Loucy (cell line): ENCODE measurements around the gene CCDC92B.

Experiments used
- H2AFZ ChIP-seq: fragments of 200-600 bp; sonication (generic); 2 replicates; pipeline ENCODE4 v1.6.0; 2016; ENCODE audit warnings: antibody characterized with exemption, mild to moderate bottlenecking, low read length, moderate library complexity
- H3F3A ChIP-seq: fragments of 200-600 bp; 2 replicates; pipeline ENCODE4 v1.6.0; 2016; ENCODE audit warnings: antibody characterized with exemption, low read depth, mild to moderate bottlenecking
- H3K27me3 ChIP-seq: fragments of 200-600 bp; sonication (generic); 2 replicates; pipeline ENCODE4 v1.6.1; 2014; ENCODE audit warnings: low read length, mild to moderate bottlenecking; ENCODE audit not compliant: insufficient read depth, poor library complexity, severe bottlenecking
- H3K36me3 ChIP-seq: fragments of 200-600 bp; sonication (generic); 2 replicates; pipeline ENCODE4 v1.6.1; 2016; ENCODE audit warnings: low read length; ENCODE audit not compliant: insufficient read depth
- H3K4me1 ChIP-seq: fragments of 200-600 bp; sonication (generic); 2 replicates; pipeline ENCODE4 v1.5.1; 2014; ENCODE audit warnings: low read length, mild to moderate bottlenecking; ENCODE audit not compliant: insufficient read depth, poor library complexity, severe bottlenecking
- H3K4me2 ChIP-seq: fragments of 200-600 bp; sonication (generic); 2 replicates; pipeline ENCODE4 v1.6.0; 2014; ENCODE audit warnings: antibody characterized with exemption, low read length, low read depth, mild to moderate bottlenecking; ENCODE audit not compliant: poor library complexity, severe bottlenecking
- H3K4me3 ChIP-seq: fragments of 200-600 bp; sonication (generic); 2 replicates; pipeline ENCODE4 v1.5.1; 2014; ENCODE audit warnings: low read length, mild to moderate bottlenecking, mixed read lengths; ENCODE audit not compliant: poor library complexity, severe bottlenecking
- H3K79me2 ChIP-seq: fragments of 200-600 bp; sonication (generic); 2 replicates; pipeline ENCODE4 v1.6.1; 2014; ENCODE audit warnings: low read length; ENCODE audit not compliant: insufficient read depth
- H3K9ac ChIP-seq: fragments of 200-600 bp; sonication (generic); 2 replicates; pipeline ENCODE4 v1.6.0; 2014; ENCODE audit warnings: mild to moderate bottlenecking, low read depth, low read length, moderate library complexity; ENCODE audit not compliant: poor library complexity, severe bottlenecking
- H3K9me2 ChIP-seq: fragments of 200-600 bp; sonication (generic); replicated peaks from 2 replicates; pipeline ENCODE4 v1.6.1; 2016; ENCODE audit warnings: low read depth, low read length, mixed read lengths
- H3K9me3 ChIP-seq: fragments of 200-600 bp; sonication (generic); 2 replicates; pipeline ENCODE4 v1.6.1; 2014; ENCODE audit warnings: mild to moderate bottlenecking, antibody characterized with exemption, low read length, low read depth; ENCODE audit not compliant: insufficient read depth
- H4K20me1 ChIP-seq: fragments of 200-600 bp; sonication (generic); 2 replicates; pipeline ENCODE4 v1.6.0; 2014; ENCODE audit warnings: antibody characterized with exemption, low read length, mild to moderate bottlenecking; ENCODE audit not compliant: insufficient read depth, poor library complexity, severe bottlenecking
- CTCF ChIP-seq: fragments of 200-600 bp; sonication (generic); conservative IDR thresholded peaks from 2 replicates; pipeline ENCODE4 v1.5.1; 2014; ENCODE audit warnings: mild to moderate bottlenecking, antibody characterized with exemption, low read length
- EZH2phosphoT487 ChIP-seq: fragments of 200-600 bp; IDR thresholded peaks from 2 replicates; pipeline ENCODE4 v1.6.1; 2018; ENCODE audit warnings: antibody characterized with exemption, mild to moderate bottlenecking, moderate library complexity, borderline replicate concordance

The CCDC92B gene

GRCh38 chr17:2780256-2780655 is 30.8 kb upstream of the CCDC92B start:
- no peaks in the 10 kb centered on the region for H3K36me3 ChIP-seq
- H3K79me2 ChIP-seq, result no peaks in the 10 kb centered on the region; the same call in 1 of the 2 replicates
- H3K27me3 ChIP-seq, result no peaks in the 10 kb centered on the region
- no peak overlapping the region for H3K4me3 ChIP-seq
- TF ChIP-seq CTCF, result no peak
- TF ChIP-seq EZH2phosphoT487, result no peak
- no peaks in the 10 kb centered on the region for H3K9me2 ChIP-seq
- H4K20me1 ChIP-seq, result no peaks in the 10 kb centered on the region
- H3F3A ChIP-seq, result no peaks in the 10 kb centered on the region
- H3K9ac ChIP-seq, result no peak overlapping the region
- H3K4me1 ChIP-seq, result peaks cover 38% of the 10 kb centered on the region
- H3K9me3 ChIP-seq, result no peaks in the 10 kb centered on the region
- H3K4me2 ChIP-seq, result no peak overlapping the region
- no peak overlapping the region for H2AFZ ChIP-seq

- Histone ChIP-seq H3K9me2 (no peaks in the 10 kb centered on the region), H4K20me1 (no peaks in the 10 kb centered on the region), H2AFZ (no peak overlapping the region), H3K4me3 (no peak overlapping the region), H3K4me1 (peaks cover 32% of the 10 kb centered on the region), H3K4me2 (peak overlapping the region; percentile 40), H3K27me3 (no peaks in the 10 kb centered on the region), H3K79me2 (no peaks in the 10 kb centered on the region; the same call in 1 of the 2 replicates), H3K9ac (peak overlapping the region; percentile 27), H3F3A (no peaks in the 10 kb centered on the region), H3K9me3 (no peaks in the 10 kb centered on the region), H3K36me3 (no peaks in the 10 kb centered on the region)
- TF ChIP-seq EZH2phosphoT487, result no peak
- TF ChIP-seq CTCF, result no peak
Observed at GRCh38 chr17:2779545-2779944, 30.1 kb upstream of the CCDC92B start.

- Histone ChIP-seq H3K4me3 (no peak overlapping the region), H3K4me2 (no peak overlapping the region), H2AFZ (no peak overlapping the region), H3K79me2 (no peaks in the 10 kb centered on the region; the same call in 1 of the 2 replicates), H3K9ac (no peak overlapping the region), H3K36me3 (no peaks in the 10 kb centered on the region), H3K9me2 (no peaks in the 10 kb centered on the region), H4K20me1 (no peaks in the 10 kb centered on the region), H3K4me1 (peaks cover 29% of the 10 kb centered on the region), H3K27me3 (no peaks in the 10 kb centered on the region), H3K9me3 (no peaks in the 10 kb centered on the region), H3F3A (no peaks in the 10 kb centered on the region)
- TF ChIP-seq CTCF (no peak), EZH2phosphoT487 (no peak)
Observed at GRCh38 chr17:2778489-2778888, 29.0 kb upstream of the CCDC92B start.
